Fibroblast of skin of scalp (primary cell): ENCODE measurements around the gene ATP2A2.
"Not testable (repeated sequence)": the region's sequence is repeated elsewhere in the genome, so short reads cannot be mapped to it uniquely, and the experiment has no call there.

ENCODE experiments used
- DNase-seq: peaks from one replicate; pipeline ENCODE4 v3.0.0-alpha.2; 2013

The ATP2A2 gene

GRCh38 chr12:110343736-110344555 is 62.9 kb downstream of the ATP2A2 start:
- no peak for DNase-seq

GRCh38 chr12:110344657-110345056 is 63.6 kb downstream of the ATP2A2 start:
- DNase-seq: no peak

- DNase-seq: no peak
Measured at GRCh38 chr12:110345176-110345661, 64.2 kb downstream of the ATP2A2 start.

- DNase-seq: no peak
Measured at GRCh38 chr12:110345963-110346362, 64.9 kb downstream of the ATP2A2 start.

- DNase-seq: no peak
Measured at GRCh38 chr12:110347767-110348166, 66.7 kb downstream of the ATP2A2 start.

GRCh38 chr12:110348431-110349059 is 67.5 kb downstream of the ATP2A2 start:
- no peak for DNase-seq

- DNase-seq: no peak
Measured at GRCh38 chr12:110349096-110349495, 68.0 kb downstream of the ATP2A2 start.

GRCh38 chr12:110349514-110350151 is 68.6 kb downstream of the ATP2A2 start:
- DNase-seq: no peak

GRCh38 chr12:110351119-110351518 is 70.1 kb downstream of the ATP2A2 start:
- no peak for DNase-seq

GRCh38 chr12:110352401-110352800 is 71.4 kb downstream of the ATP2A2 start:
- DNase-seq: no peak

GRCh38 chr12:110353211-110353965 is 72.3 kb downstream of the ATP2A2 start:
- DNase-seq: no peak

GRCh38 chr12:110354172-110354780 is 73.2 kb downstream of the ATP2A2 start:
- DNase-seq: no peak

GRCh38 chr12:110355073-110355472 is 74.0 kb downstream of the ATP2A2 start:
- peak; percentile 29 for DNase-seq

GRCh38 chr12:110358384-110359097 is 77.5 kb downstream of the ATP2A2 start:
- DNase-seq: not testable (repeated sequence)

GRCh38 chr12:110361216-110361615 is 80.2 kb downstream of the ATP2A2 start:
- DNase-seq: no peak

- DNase-seq: no peak
Measured at GRCh38 chr12:110365489-110366320, 84.7 kb downstream of the ATP2A2 start.

- no peak for DNase-seq
Measured at GRCh38 chr12:110366321-110367142, 85.5 kb downstream of the ATP2A2 start.

- no peak for DNase-seq
Measured at GRCh38 chr12:110367181-110367864, 86.3 kb downstream of the ATP2A2 start.

- no peak for DNase-seq
Measured at GRCh38 chr12:110369992-110370391, 88.9 kb downstream of the ATP2A2 start.
